ENCODE data around the gene RRP12.
"Not testable (repeated sequence)": the region's sequence is repeated elsewhere in the genome, so short reads cannot be mapped to it uniquely, and the experiment has no call there.

RRP12 gene

GRCh38 chr10:97407211-97407951 lies 6.2 kb upstream of the RRP12 start:
- no peaks in the 10 kb centered on the region for H3K27me3 ChIP-seq (ENCODE audit: insufficient read depth, low read length)
- H3K9me2 ChIP-seq (ENCODE audit: low read depth, low read length), result no peaks in the 10 kb centered on the region
- H3K27ac ChIP-seq (ENCODE audit: low read depth, low read length, poor library complexity, severe bottlenecking), result no peak overlapping the region
- no peaks in the 10 kb centered on the region for H3K79me2 ChIP-seq (ENCODE audit: insufficient read depth, low read length)
- no peaks in the 10 kb centered on the region for H3K9me3 ChIP-seq (ENCODE audit: low read length)
- TF ChIP-seq EZH2 (IDR thresholded peaks at IDR 0.05; ENCODE audit: borderline replicate concordance, low read length) (no peak), CTCF (IDR thresholded peaks at IDR 0.05; ENCODE audit: low read length) (peak; percentile 69; the same call in 1 of the 2 replicates)
- H2AFZ ChIP-seq (ENCODE audit: low read length), result no peak overlapping the region
- H3F3A ChIP-seq (ENCODE audit: insufficient read depth, low read length), result no peaks in the 10 kb centered on the region
- H3K4me3 ChIP-seq (ENCODE audit: low read depth, low read length, poor library complexity, severe bottlenecking), result no peak overlapping the region
- no peaks in the 10 kb centered on the region for H4K20me1 ChIP-seq (ENCODE audit: insufficient read depth, low read length)
- no peaks in the 10 kb centered on the region for H3K36me3 ChIP-seq (ENCODE audit: insufficient read depth, low read length)
- H3K9ac ChIP-seq (ENCODE audit: low read length), result no peak overlapping the region
- peak overlapping the region; percentile 64 for H3K4me2 ChIP-seq (ENCODE audit: low read length)
- peaks cover 6% of the 10 kb centered on the region for H3K4me1 ChIP-seq (ENCODE audit: insufficient read depth, low read length, severe bottlenecking)

- not testable (repeated sequence) for H3K36me3 ChIP-seq (ENCODE audit: insufficient read depth, low read length); H3K9ac ChIP-seq (ENCODE audit: low read length); H4K20me1 ChIP-seq (ENCODE audit: insufficient read depth, low read length); H2AFZ ChIP-seq (ENCODE audit: low read length); H3K4me3 ChIP-seq (ENCODE audit: low read depth, low read length, poor library complexity, severe bottlenecking); H3K4me1 ChIP-seq (ENCODE audit: insufficient read depth, low read length, severe bottlenecking); H3K79me2 ChIP-seq (ENCODE audit: insufficient read depth, low read length); H3K9me3 ChIP-seq (ENCODE audit: low read length); H3K4me2 ChIP-seq (ENCODE audit: low read length); H3K27me3 ChIP-seq (ENCODE audit: insufficient read depth, low read length); H3K27ac ChIP-seq (ENCODE audit: low read depth, low read length, poor library complexity, severe bottlenecking); H3F3A ChIP-seq (ENCODE audit: insufficient read depth, low read length); H3K9me2 ChIP-seq (ENCODE audit: low read depth, low read length)
These were observed 5.3 kb upstream of the RRP12 start for GRCh38 chr10:97406483-97406882.

- no peak overlapping the region for H3K4me2 ChIP-seq (ENCODE audit: low read length)
- H3K27ac ChIP-seq (ENCODE audit: low read depth, low read length, poor library complexity, severe bottlenecking), result no peak overlapping the region
- H3F3A ChIP-seq (ENCODE audit: insufficient read depth, low read length), result no peaks in the 10 kb centered on the region
- no peak overlapping the region for H3K9ac ChIP-seq (ENCODE audit: low read length)
- TF ChIP-seq EZH2 (IDR thresholded peaks at IDR 0.05; ENCODE audit: borderline replicate concordance, low read length) (no peak), CTCF (IDR thresholded peaks at IDR 0.05; ENCODE audit: low read length) (no peak)
- no peaks in the 10 kb centered on the region for H3K9me2 ChIP-seq (ENCODE audit: low read depth, low read length)
- H2AFZ ChIP-seq (ENCODE audit: low read length), result no peak overlapping the region
- H4K20me1 ChIP-seq (ENCODE audit: insufficient read depth, low read length), result no peaks in the 10 kb centered on the region
- no peaks in the 10 kb centered on the region for H3K27me3 ChIP-seq (ENCODE audit: insufficient read depth, low read length)
- no peak overlapping the region for H3K4me3 ChIP-seq (ENCODE audit: low read depth, low read length, poor library complexity, severe bottlenecking)
- H3K4me1 ChIP-seq (ENCODE audit: insufficient read depth, low read length, severe bottlenecking), result peaks cover 11% of the 10 kb centered on the region
- no peaks in the 10 kb centered on the region for H3K79me2 ChIP-seq (ENCODE audit: insufficient read depth, low read length)
- H3K9me3 ChIP-seq (ENCODE audit: low read length), result no peaks in the 10 kb centered on the region
- no peaks in the 10 kb centered on the region for H3K36me3 ChIP-seq (ENCODE audit: insufficient read depth, low read length)
These were observed 4.9 kb upstream of the RRP12 start for GRCh38 chr10:97406064-97406463.

- Histone ChIP-seq H3K36me3 (ENCODE audit: insufficient read depth, low read length) (no peaks in the 10 kb centered on the region), H3K9me3 (ENCODE audit: low read length) (no peaks in the 10 kb centered on the region), H3F3A (ENCODE audit: insufficient read depth, low read length) (no peaks in the 10 kb centered on the region), H2AFZ (ENCODE audit: low read length) (no peak overlapping the region), H3K4me3 (ENCODE audit: low read depth, low read length, poor library complexity, severe bottlenecking) (no peak overlapping the region), H3K9ac (ENCODE audit: low read length) (no peak overlapping the region), H4K20me1 (ENCODE audit: insufficient read depth, low read length) (no peaks in the 10 kb centered on the region), H3K79me2 (ENCODE audit: insufficient read depth, low read length) (no peaks in the 10 kb centered on the region), H3K9me2 (ENCODE audit: low read depth, low read length) (no peaks in the 10 kb centered on the region), H3K27me3 (ENCODE audit: insufficient read depth, low read length) (no peaks in the 10 kb centered on the region), H3K4me1 (ENCODE audit: insufficient read depth, low read length, severe bottlenecking) (peaks cover 21% of the 10 kb centered on the region), H3K4me2 (ENCODE audit: low read length) (no peak overlapping the region), H3K27ac (ENCODE audit: low read depth, low read length, poor library complexity, severe bottlenecking) (no peak overlapping the region)
- no peak for TF ChIP-seq CTCF (IDR thresholded peaks at IDR 0.05; ENCODE audit: low read length)
- no peak for TF ChIP-seq EZH2 (IDR thresholded peaks at IDR 0.05; ENCODE audit: borderline replicate concordance, low read length)
These were observed 2.9 kb upstream of the RRP12 start for GRCh38 chr10:97404044-97404443.

Data from OCI-LY1 (cell line).